Activated CD8-positive, alpha-beta T cell treated with anti-CD3 and anti-CD28 coated beads for 36 hours (primary cell): Measurements from ENCODE around the gene GPC4. TPM values are rescaled to one million over a fixed set of nuclear protein-coding genes. Genes with fewer than 3 reads are reported as not detected.

ENCODE experiments used
- ATAC-seq: fragments of 200-7000 bp; cut with Tn5 transposase; one replicate; pipeline ENCODE4 v1.10.0; 2021; ENCODE audit warnings: mild to moderate bottlenecking, moderate library complexity
- CTCF ChIA-PET: fragments of 350-600 bp; sonication (Branson Sonifier 250); formaldehyde crosslinking; loops from one replicate; lab custom pipeline; 2021; ENCODE audit warnings: antibody characterized with exemption; lab: Charles Lee
- POLR2A ChIA-PET: fragments of 350-600 bp; sonication (Branson Sonifier 250); formaldehyde crosslinking; loops from one replicate; lab custom pipeline; 2021; ENCODE audit warnings: antibody characterized with exemption; lab: Charles Lee
- DNase-seq: peaks from one replicate; pipeline ENCODE4 v3.0.0-alpha.2; 2020
- H3K27ac Mint-ChIP-seq: one replicate; pipeline ENCODE4 v1.8.0; 2021; ENCODE audit warnings: mild to moderate bottlenecking, mixed read lengths
- H3K27me3 Mint-ChIP-seq: one replicate; pipeline ENCODE4 v1.8.0; 2021; ENCODE audit warnings: mixed read lengths
- H3K36me3 Mint-ChIP-seq: one replicate; pipeline ENCODE4 v1.8.0; 2021; ENCODE audit warnings: low read depth, mixed read lengths
- H3K4me1 Mint-ChIP-seq: one replicate; pipeline ENCODE4 v1.8.0; 2021; ENCODE audit warnings: low read depth, mixed read lengths
- H3K4me3 Mint-ChIP-seq: one replicate; pipeline ENCODE4 v1.8.0; 2021; ENCODE audit warnings: mild to moderate bottlenecking, moderate library complexity, mixed read lengths
- H3K9me3 Mint-ChIP-seq: one replicate; pipeline ENCODE4 v1.8.0; 2021; ENCODE audit warnings: mixed read lengths
- CTCF ChIP-seq: fragments of 200-600 bp; IDR thresholded peaks from one replicate; pipeline ENCODE4 v1.8.0; 2022; ENCODE audit warnings: antibody characterized with exemption, mild to moderate bottlenecking
- intact Hi-C: fragments of 100-400 bp; cut with micrococcal nuclease; formaldehyde crosslinking; loops from one replicate; pipeline ENCODE4 v1.10.0; 2022
- total RNA-seq, 2 experiments: library from RNA; stranded (reverse); gene quantifications; one replicate each; pipeline ENCODE4 v1.2.3, GENCODE V29; 2021

The GPC4 gene
- total RNA-seq, 2 experiments from 2014 or later = not detected

- intact Hi-C loops = no loop called here
- Mint-ChIP-seq H3K27me3 (no peaks in the 10 kb centered on the region), H3K36me3 (no peaks in the 10 kb centered on the region), H3K9me3 (no peaks in the 10 kb centered on the region), H3K27ac (no peak overlapping the region), H3K4me3 (no peak overlapping the region), H3K4me1 (no peaks in the 10 kb centered on the region)
- DNase-seq (no peak), ATAC-seq (no peak)
- no peak for TF ChIP-seq CTCF
- ChIA-PET POLR2A (no interaction called here), CTCF (no interaction called here)
Observed at GRCh38 chrX:133300591-133300990, 114.7 kb downstream of the GPC4 start.

GRCh38 chrX:133297284-133297683, 118.0 kb downstream of the GPC4 start:
- ChIA-PET POLR2A (no interaction called here), CTCF (no interaction called here)
- Mint-ChIP-seq H3K4me3 (no peak overlapping the region), H3K9me3 (no peaks in the 10 kb centered on the region), H3K4me1 (no peaks in the 10 kb centered on the region), H3K27me3 (no peaks in the 10 kb centered on the region), H3K36me3 (no peaks in the 10 kb centered on the region), H3K27ac (no peak overlapping the region)
- no peak for ATAC-seq
- TF ChIP-seq CTCF = no peak
- DNase-seq = no peak
- intact Hi-C loops = no loop called here

GRCh38 chrX:133294126-133294525, 121.2 kb downstream of the GPC4 start:
- Mint-ChIP-seq H3K4me1 (no peaks in the 10 kb centered on the region), H3K9me3 (no peaks in the 10 kb centered on the region), H3K36me3 (no peaks in the 10 kb centered on the region), H3K4me3 (no peak overlapping the region), H3K27ac (no peak overlapping the region), H3K27me3 (no peaks in the 10 kb centered on the region)
- DNase-seq = no peak
- TF ChIP-seq CTCF = no peak
- intact Hi-C loops = no loop called here
- no peak for ATAC-seq
- CTCF ChIA-PET = no interaction called here
- POLR2A ChIA-PET = no interaction called here

GRCh38 chrX:133290076-133290475, 125.2 kb downstream of the GPC4 start:
- ChIA-PET POLR2A (no interaction called here), CTCF (no interaction called here)
- Mint-ChIP-seq H3K36me3 (no peaks in the 10 kb centered on the region), H3K27ac (no peak overlapping the region), H3K4me1 (no peaks in the 10 kb centered on the region), H3K9me3 (no peaks in the 10 kb centered on the region), H3K27me3 (no peaks in the 10 kb centered on the region), H3K4me3 (no peak overlapping the region)
- intact Hi-C loops = no loop called here
- no peak for TF ChIP-seq CTCF
- DNase-seq (no peak), ATAC-seq (no peak)

GRCh38 chrX:133287860-133288259, 127.4 kb downstream of the GPC4 start:
- no peaks in the 10 kb centered on the region for H3K36me3 Mint-ChIP-seq
- no peaks in the 10 kb centered on the region for H3K9me3 Mint-ChIP-seq
- no peak overlapping the region for H3K27ac Mint-ChIP-seq
- no peaks in the 10 kb centered on the region for H3K27me3 Mint-ChIP-seq
- ChIA-PET POLR2A (no interaction called here), CTCF (no interaction called here)
- DNase-seq = no peak
- no peak for ATAC-seq
- no peaks in the 10 kb centered on the region for H3K4me1 Mint-ChIP-seq
- no peak for TF ChIP-seq CTCF
- intact Hi-C loops = no loop called here
- H3K4me3 Mint-ChIP-seq = no peak overlapping the region
